Hematopoietic multipotent progenitor cell treated with erythropoietin and hydrocortisone succinate and interleukin-3 and kit ligand, for 8 days (in vitro differentiated cells): ENCODE measurements around the gene PIK3R6.
A peak's percentile ranks its signal among the peaks of the same experiment; 100 is the strongest.

Experiments used
- DNase-seq: peaks from one replicate; pipeline ENCODE4 v3.0.0-alpha.2; 2015

PIK3R6 gene

GRCh38 chr17:8849311-8850041 lies 18.0 kb downstream of the PIK3R6 start:
- no peak for DNase-seq

GRCh38 chr17:8847891-8848290 lies 19.6 kb downstream of the PIK3R6 start:
- DNase-seq, result no peak

GRCh38 chr17:8846768-8847211 lies 20.7 kb downstream of the PIK3R6 start:
- DNase-seq, result peak; percentile 76

- DNase-seq, result no peak
These were observed 22.9 kb downstream of the PIK3R6 start for GRCh38 chr17:8844229-8845218.

- DNase-seq, result no peak
These were observed 24.1 kb downstream of the PIK3R6 start for GRCh38 chr17:8843344-8843743.

- DNase-seq, result no peak
These were observed 25.6 kb downstream of the PIK3R6 start for GRCh38 chr17:8841844-8842243.

GRCh38 chr17:8839410-8839935 lies 28.0 kb downstream of the PIK3R6 start:
- no peak for DNase-seq

GRCh38 chr17:8838551-8839095 lies 28.9 kb downstream of the PIK3R6 start:
- no peak for DNase-seq

- DNase-seq, result no peak
These were observed 29.9 kb downstream of the PIK3R6 start for GRCh38 chr17:8837563-8838075.

GRCh38 chr17:8836821-8837562 lies 30.5 kb downstream of the PIK3R6 start:
- no peak for DNase-seq

GRCh38 chr17:8835631-8836364 lies 31.7 kb downstream of the PIK3R6 start:
- DNase-seq, result no peak

GRCh38 chr17:8835106-8835505 lies 32.4 kb downstream of the PIK3R6 start:
- no peak for DNase-seq

- peak; percentile 18 for DNase-seq
These were observed 34.6 kb downstream of the PIK3R6 start for GRCh38 chr17:8832711-8833352.

GRCh38 chr17:8831234-8831849 lies 36.1 kb downstream of the PIK3R6 start:
- DNase-seq, result no peak

- no peak for DNase-seq
These were observed 37.3 kb downstream of the PIK3R6 start for GRCh38 chr17:8830141-8830540.

- DNase-seq, result no peak
These were observed 38.2 kb downstream of the PIK3R6 start for GRCh38 chr17:8829036-8829941.

GRCh38 chr17:8828517-8828875 lies 39.0 kb downstream of the PIK3R6 start:
- no peak for DNase-seq

- DNase-seq, result no peak
These were observed 40.6 kb downstream of the PIK3R6 start for GRCh38 chr17:8826808-8827435.

- DNase-seq, result no peak
These were observed 41.7 kb downstream of the PIK3R6 start for GRCh38 chr17:8825802-8826201.
